ENCODE results near the gene NSMCE4A. TPM values are rescaled to one million over a fixed set of nuclear protein-coding genes. Genes with fewer than 3 reads are reported as not detected.
"Not testable (repeated sequence)": the region's sequence is repeated elsewhere in the genome, so short reads cannot be mapped to it uniquely, and the experiment has no call there.

Gene NSMCE4A
- total RNA-seq, 1 experiment from 2014 or later: 38.9 TPM

DNA sequence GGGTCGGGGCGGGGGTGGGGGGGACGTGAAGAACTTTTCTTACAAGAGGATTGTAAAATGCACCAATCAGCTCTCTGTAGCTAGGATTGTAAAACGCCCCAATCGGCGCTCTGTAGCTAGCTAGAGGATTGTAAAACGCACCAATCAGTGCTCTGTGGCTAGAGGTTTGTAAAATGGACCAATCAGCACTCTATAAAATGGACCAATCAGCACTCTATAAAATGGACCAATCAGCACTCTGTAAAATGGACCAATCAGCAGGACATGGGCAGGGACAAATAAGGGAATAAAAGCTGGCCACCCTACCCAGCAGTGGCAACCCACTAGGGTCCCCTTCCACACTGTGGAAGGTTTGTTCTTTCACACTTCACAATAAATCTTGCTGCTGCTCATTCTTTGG lies 56.2 kb downstream of the NSMCE4A start:
- in situ Hi-C loops (cut with HindIII; ENCODE audit: low pct_unique_long_range_greater_than_20kb, low sequenced_read_pairs); DNase-seq (ENCODE audit: low read depth, low spot score): not testable (repeated sequence)

DNA sequence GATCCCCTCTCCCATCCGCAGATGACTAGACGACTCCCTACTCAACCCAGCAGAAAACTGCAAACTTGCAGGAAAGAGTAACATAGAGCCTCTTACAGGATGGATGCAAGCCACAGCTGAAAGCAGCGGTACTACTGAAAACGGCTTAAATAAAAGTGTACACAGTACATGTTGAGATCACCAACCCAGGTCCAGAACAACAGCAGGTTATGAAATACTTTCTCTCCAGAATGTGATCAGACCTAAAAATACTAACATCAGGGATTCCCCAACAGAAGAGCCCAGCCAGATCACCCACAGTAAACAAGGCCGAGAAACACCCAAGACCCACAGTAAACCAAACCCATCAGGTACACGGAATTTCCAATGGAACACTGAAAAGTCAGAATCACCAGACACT lies 60.4 kb downstream of the NSMCE4A start:
- no peak for DNase-seq (ENCODE audit: low read depth, low spot score)
- in situ Hi-C loops (cut with HindIII; ENCODE audit: low pct_unique_long_range_greater_than_20kb, low sequenced_read_pairs): no loop called here

DNA sequence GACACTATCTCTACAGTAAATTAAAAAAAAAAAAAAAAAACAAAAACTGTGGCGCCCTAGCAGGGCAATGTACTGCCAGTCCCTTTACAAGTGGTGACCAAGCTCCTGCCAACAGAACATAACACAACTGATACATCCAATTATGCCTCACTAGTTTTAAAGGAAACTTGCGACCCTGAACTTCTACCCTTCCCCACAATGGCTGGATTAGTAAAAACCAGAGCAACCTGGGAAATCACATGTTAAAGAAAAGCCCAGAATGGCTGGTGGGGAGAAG lies 63.7 kb downstream of the NSMCE4A start:
- no peak for DNase-seq (ENCODE audit: low read depth, low spot score)
- in situ Hi-C loops (cut with HindIII; ENCODE audit: low pct_unique_long_range_greater_than_20kb, low sequenced_read_pairs): no loop called here

DNA sequence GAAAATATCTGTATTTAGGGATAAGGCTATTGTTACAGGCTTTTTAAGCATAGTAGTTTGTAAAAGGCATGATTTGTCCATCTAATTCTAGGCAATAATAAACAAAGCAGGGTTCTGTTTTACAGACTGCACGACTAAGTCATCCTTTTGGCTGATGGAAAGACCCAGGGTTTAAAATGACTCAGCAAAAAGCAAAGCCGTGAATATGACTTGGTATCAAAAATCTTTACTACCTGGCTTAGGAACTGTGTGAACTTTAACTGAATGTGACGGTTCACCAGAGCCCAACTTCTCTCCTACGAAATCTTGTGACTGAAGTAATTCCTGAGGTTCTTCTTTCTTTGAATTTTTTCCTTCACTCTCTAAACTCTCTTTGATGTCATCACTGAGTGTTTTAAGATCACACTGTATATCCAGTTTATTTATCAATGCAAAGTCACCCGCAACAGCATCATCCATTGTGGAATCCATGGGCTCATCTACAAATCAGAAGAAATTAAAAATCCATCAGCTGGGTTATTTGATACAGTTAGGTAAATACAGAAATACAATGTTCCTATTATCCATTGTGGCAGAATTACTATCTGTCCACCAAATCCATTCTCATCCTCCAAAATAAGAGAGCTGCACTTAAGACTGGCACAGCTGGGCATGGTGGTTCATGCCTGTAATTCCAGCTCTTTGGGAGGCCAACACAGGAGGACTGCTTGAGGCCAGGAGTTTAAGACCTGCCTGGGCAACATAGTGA lies 64.2 kb downstream of the NSMCE4A start:
- DNase-seq (ENCODE audit: low read depth, low spot score): peak; percentile 80
- in situ Hi-C loops (cut with HindIII; ENCODE audit: low pct_unique_long_range_greater_than_20kb, low sequenced_read_pairs): no loop called here

Small RNA genes within 50 kb of the gene (small RNA-seq; reads per million reads assigned to genes)
- gene RF02219: 0 reads per million in 2 experiments

Other genes starting within 250 kb of the NSMCE4A start
- 33.9 and 34.3 TPM in 2 replicates for gene ATE1, start 47.2 kb downstream of the NSMCE4A start, total RNA-seq (2014; rRNA removed; shearing (Covaris generic))
- 3.0 and 10.2 TPM in 2 replicates for gene TACC2, start 13.9 kb upstream of the NSMCE4A start, total RNA-seq (2014; rRNA removed; shearing (Covaris generic))